Activated CD4-positive, alpha-beta T cell treated with anti-CD3 and anti-CD28 coated beads, Interleukin-2, amount 10 ng/mL, durations not matched to agents 24 days and 14 days (primary cell): ENCODE results near the gene IL16. TPM values are rescaled to one million over a fixed set of nuclear protein-coding genes. Genes with fewer than 3 reads are reported as not detected.

Source experiments
- DNase-seq: peaks from one replicate; pipeline ENCODE4 v3.0.0; 2022
- H3K27ac Mint-ChIP-seq: one replicate; pipeline ENCODE4 v1.8.0; 2022; ENCODE audit warnings: mild to moderate bottlenecking, mixed read lengths
- H3K27me3 Mint-ChIP-seq: one replicate; pipeline ENCODE4 v1.8.0; 2022; ENCODE audit warnings: mixed read lengths
- H3K36me3 Mint-ChIP-seq: one replicate; pipeline ENCODE4 v1.8.0; 2022; ENCODE audit warnings: low read depth, mild to moderate bottlenecking, mixed read lengths
- H3K4me1 Mint-ChIP-seq: one replicate; pipeline ENCODE4 v1.8.0; 2021; ENCODE audit warnings: mixed read lengths
- H3K4me3 Mint-ChIP-seq: one replicate; pipeline ENCODE4 v1.8.0; 2022; ENCODE audit warnings: mild to moderate bottlenecking, moderate library complexity, mixed read lengths
- H3K9me3 Mint-ChIP-seq: one replicate; pipeline ENCODE4 v1.8.0; 2021; ENCODE audit warnings: mixed read lengths
- intact Hi-C: fragments of 100-400 bp; cut with micrococcal nuclease; formaldehyde crosslinking; loops from one replicate; pipeline ENCODE4 v1.15.1; 2023
- total RNA-seq: library from RNA; stranded (reverse); gene quantifications from 2 replicates; pipeline ENCODE4 v1.2.3, GENCODE V29; 2022

IL16 gene
- total RNA-seq, 1 donor from 2014 or later, result 93.2 TPM

- intact Hi-C loops, result loop anchor here (10.0 kb wide), 1 partner anchor 171 kb away; no protein-coding TSS in a partner anchor
Observed at GRCh38 chr15:81163961-81164800, 32.5 kb upstream of the IL16 start.

GRCh38 chr15:81165535-81165934 is 31.1 kb upstream of the IL16 start:
- DNase-seq, result no peak
- peaks cover 44% of the 10 kb centered on the region for H3K4me1 Mint-ChIP-seq
- H3K27me3 Mint-ChIP-seq, result peaks cover 4% of the 10 kb centered on the region
- H3K4me3 Mint-ChIP-seq, result no peak overlapping the region
- intact Hi-C loops, result loop anchor here (10.0 kb wide), 1 partner anchor 169 kb away; no protein-coding TSS in a partner anchor
- H3K9me3 Mint-ChIP-seq, result no peaks in the 10 kb centered on the region
- H3K36me3 Mint-ChIP-seq, result no peaks in the 10 kb centered on the region
- H3K27ac Mint-ChIP-seq, result peak overlapping the region; percentile 40

More at GRCh38 chr15:81163961-81164800, 32.5 kb upstream of the IL16 start:
- no peaks in the 10 kb centered on the region for H3K36me3 Mint-ChIP-seq
- H3K4me1 Mint-ChIP-seq, result peaks cover 46% of the 10 kb centered on the region
- no peak overlapping the region for H3K4me3 Mint-ChIP-seq
- peaks cover 2% of the 10 kb centered on the region for H3K27me3 Mint-ChIP-seq
- no peaks in the 10 kb centered on the region for H3K9me3 Mint-ChIP-seq
- no peak overlapping the region for H3K27ac Mint-ChIP-seq
- no peak for DNase-seq

DNA sequence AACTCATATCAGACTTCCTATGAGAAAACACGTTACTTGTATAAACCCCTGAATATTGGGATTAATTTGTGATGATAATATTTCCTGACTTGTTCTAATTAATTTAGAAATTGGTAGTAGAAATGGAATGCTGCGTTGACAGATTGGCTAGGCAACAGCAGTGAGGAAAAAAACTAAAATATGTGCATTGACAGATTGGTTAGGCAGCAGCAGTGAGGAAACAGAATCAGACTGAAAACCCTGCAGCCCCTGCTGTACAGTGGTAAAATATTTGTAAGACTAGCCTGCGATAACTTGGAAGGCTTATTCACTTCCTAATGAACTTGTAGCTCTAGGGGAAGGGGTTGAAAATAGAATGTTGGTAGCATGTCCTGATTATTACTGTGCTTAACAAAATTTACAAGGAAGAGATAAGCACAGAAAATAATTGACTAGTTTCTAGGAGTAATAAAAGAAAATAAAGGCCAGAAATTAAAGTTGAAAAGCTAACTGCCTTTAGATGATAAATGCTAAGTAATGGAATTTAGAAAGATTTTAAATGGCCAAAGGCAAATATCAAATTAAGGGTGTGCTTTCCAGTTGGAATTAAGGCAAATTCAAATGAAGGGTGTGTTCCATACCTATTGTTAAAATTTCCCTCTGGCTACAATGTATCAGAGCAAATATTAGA is 29.9 kb upstream of the IL16 start:
- no peaks in the 10 kb centered on the region for H3K9me3 Mint-ChIP-seq
- H3K27me3 Mint-ChIP-seq, result peaks cover 13% of the 10 kb centered on the region
- H3K36me3 Mint-ChIP-seq, result no peaks in the 10 kb centered on the region
- no peak for DNase-seq
- intact Hi-C loops, result loop anchor here (10.0 kb wide), 1 partner anchor 168 kb away; no protein-coding TSS in a partner anchor
- no peak overlapping the region for H3K27ac Mint-ChIP-seq
- H3K4me1 Mint-ChIP-seq, result peaks cover 33% of the 10 kb centered on the region
- H3K4me3 Mint-ChIP-seq, result peak overlapping the region; percentile 44

GRCh38 chr15:81168131-81168526 is 28.6 kb upstream of the IL16 start:
- no peaks in the 10 kb centered on the region for H3K9me3 Mint-ChIP-seq

DNA sequence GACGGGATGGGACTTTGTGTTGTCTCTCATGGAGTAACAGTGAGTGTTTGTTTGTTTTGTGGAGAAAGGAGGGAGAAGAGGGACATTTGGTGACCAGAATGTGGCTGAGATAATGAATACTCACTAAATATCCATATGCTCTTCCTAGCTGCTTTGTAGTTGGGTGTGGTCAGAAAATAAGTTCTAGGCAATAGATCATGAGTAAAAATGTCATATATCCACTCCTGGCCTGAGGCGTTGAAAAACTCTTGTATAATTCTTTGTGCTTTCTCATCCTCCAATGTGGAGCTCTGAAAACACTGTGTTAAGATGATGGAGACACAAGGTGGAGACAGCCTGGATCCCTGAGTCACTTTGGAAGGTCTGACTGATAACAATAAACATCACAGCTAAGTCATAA is 28.0 kb upstream of the IL16 start:
- Mint-ChIP-seq H3K4me3 (no peak overlapping the region), H3K36me3 (no peaks in the 10 kb centered on the region), H3K9me3 (no peaks in the 10 kb centered on the region), H3K27me3 (peaks cover 23% of the 10 kb centered on the region), H3K27ac (no peak overlapping the region), H3K4me1 (peaks cover 25% of the 10 kb centered on the region)
- no peak for DNase-seq
- intact Hi-C loops, result loop anchor here (10.0 kb wide), 1 partner anchor 166 kb away; no protein-coding TSS in a partner anchor

More at GRCh38 chr15:81168131-81168526, 28.6 kb upstream of the IL16 start:
- H3K4me1 Mint-ChIP-seq, result peaks cover 25% of the 10 kb centered on the region
- no peak overlapping the region for H3K27ac Mint-ChIP-seq
- no peak overlapping the region for H3K4me3 Mint-ChIP-seq
- H3K36me3 Mint-ChIP-seq, result no peaks in the 10 kb centered on the region
- peaks cover 22% of the 10 kb centered on the region for H3K27me3 Mint-ChIP-seq
- intact Hi-C loops, result loop anchor here (10.0 kb wide), 1 partner anchor 167 kb away; no protein-coding TSS in a partner anchor
- no peak for DNase-seq

GRCh38 chr15:81170511-81170910 is 26.2 kb upstream of the IL16 start:
- H3K36me3 Mint-ChIP-seq, result no peaks in the 10 kb centered on the region
- no peaks in the 10 kb centered on the region for H3K9me3 Mint-ChIP-seq
- no peak overlapping the region for H3K27ac Mint-ChIP-seq
- H3K4me1 Mint-ChIP-seq, result peaks cover 14% of the 10 kb centered on the region
- H3K27me3 Mint-ChIP-seq, result peaks cover 23% of the 10 kb centered on the region
- no peak for DNase-seq
- no peak overlapping the region for H3K4me3 Mint-ChIP-seq
- intact Hi-C loops, result no loop called here

GRCh38 chr15:81171286-81171685 is 25.4 kb upstream of the IL16 start:
- Mint-ChIP-seq H3K4me3 (no peak overlapping the region), H3K27ac (no peak overlapping the region), H3K4me1 (peaks cover 14% of the 10 kb centered on the region), H3K27me3 (peaks cover 23% of the 10 kb centered on the region), H3K9me3 (no peaks in the 10 kb centered on the region), H3K36me3 (no peaks in the 10 kb centered on the region)
- no peak for DNase-seq
- intact Hi-C loops, result no loop called here

- H3K9me3 Mint-ChIP-seq, result no peaks in the 10 kb centered on the region
- no peak overlapping the region for H3K4me3 Mint-ChIP-seq
- no peak for DNase-seq
- H3K4me1 Mint-ChIP-seq, result no peaks in the 10 kb centered on the region
- no peak overlapping the region for H3K27ac Mint-ChIP-seq
- intact Hi-C loops, result no loop called here
- no peaks in the 10 kb centered on the region for H3K36me3 Mint-ChIP-seq
- H3K27me3 Mint-ChIP-seq, result peaks cover 30% of the 10 kb centered on the region
Observed at GRCh38 chr15:81174125-81174791, 22.4 kb upstream of the IL16 start.

DNA sequence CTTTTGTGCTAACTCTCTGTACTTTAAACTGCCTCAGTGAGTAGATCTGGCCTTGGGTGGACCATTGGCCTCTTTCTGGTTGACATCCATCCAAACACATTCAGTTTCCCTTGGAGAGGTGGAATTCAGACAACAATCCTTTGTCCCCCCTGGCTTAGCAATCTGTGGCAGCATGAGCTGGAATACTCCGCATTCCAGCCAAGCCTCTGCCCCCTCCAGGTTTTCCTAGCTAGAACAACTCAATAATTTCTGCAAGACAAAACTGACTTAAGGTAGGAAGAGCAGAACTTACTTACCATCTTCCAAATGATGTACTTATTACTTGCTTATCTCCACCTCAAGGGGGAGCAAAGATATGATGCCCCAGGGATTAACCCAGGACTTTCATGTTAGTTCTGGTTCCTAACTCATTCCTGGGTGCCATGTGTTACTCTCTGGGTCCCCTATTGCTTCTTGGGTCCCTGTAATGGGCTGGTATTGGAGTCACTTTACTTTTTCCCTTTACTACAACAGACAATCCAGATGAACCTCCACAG is 21.8 kb upstream of the IL16 start:
- Mint-ChIP-seq H3K9me3 (no peaks in the 10 kb centered on the region), H3K4me1 (no peaks in the 10 kb centered on the region), H3K36me3 (no peaks in the 10 kb centered on the region), H3K27ac (no peak overlapping the region), H3K27me3 (peaks cover 31% of the 10 kb centered on the region), H3K4me3 (no peak overlapping the region)
- intact Hi-C loops, result no loop called here
- no peak for DNase-seq

GRCh38 chr15:81175496-81175895 is 21.2 kb upstream of the IL16 start:
- Mint-ChIP-seq H3K9me3 (no peaks in the 10 kb centered on the region), H3K27me3 (peaks cover 29% of the 10 kb centered on the region)
- intact Hi-C loops, result no loop called here

DNA sequence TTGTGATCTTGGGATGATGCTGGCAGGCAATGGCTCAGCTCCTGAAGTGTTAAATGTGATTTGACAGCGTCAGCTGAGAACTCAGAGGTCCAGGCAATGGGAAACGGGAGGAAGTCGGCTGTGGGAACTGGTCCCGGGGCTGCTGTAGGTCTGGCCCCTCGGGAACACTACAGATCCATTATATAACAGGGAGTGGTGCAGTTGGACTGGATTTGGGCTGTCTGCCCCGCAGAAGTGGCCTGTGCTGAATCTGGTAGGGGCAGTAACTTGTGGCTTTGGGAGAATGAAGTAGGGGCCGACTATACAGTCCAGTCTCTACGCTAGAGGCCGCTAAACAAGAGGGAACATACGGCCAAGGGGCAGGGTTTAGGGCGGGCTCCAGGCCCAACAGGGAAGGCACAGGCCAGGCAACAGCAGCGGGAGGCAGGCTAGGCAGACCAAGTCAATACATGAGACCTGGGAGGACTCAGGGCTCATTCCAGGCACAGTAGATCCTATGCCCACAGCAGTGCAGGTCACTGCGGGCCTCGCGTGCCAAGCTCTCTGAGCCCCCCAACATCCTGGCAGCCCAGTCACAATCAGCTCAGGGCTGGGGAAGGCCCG is 20.3 kb upstream of the IL16 start:
- Mint-ChIP-seq H3K36me3 (no peaks in the 10 kb centered on the region), H3K9me3 (no peaks in the 10 kb centered on the region), H3K27ac (no peak overlapping the region), H3K27me3 (peaks cover 27% of the 10 kb centered on the region), H3K4me3 (no peak overlapping the region), H3K4me1 (no peaks in the 10 kb centered on the region)
- intact Hi-C loops, result no loop called here
- no peak for DNase-seq

More at GRCh38 chr15:81175496-81175895, 21.2 kb upstream of the IL16 start:
- Mint-ChIP-seq H3K27ac (no peak overlapping the region), H3K4me3 (no peak overlapping the region), H3K36me3 (no peaks in the 10 kb centered on the region), H3K4me1 (no peaks in the 10 kb centered on the region)
- DNase-seq, result no peak

DNA sequence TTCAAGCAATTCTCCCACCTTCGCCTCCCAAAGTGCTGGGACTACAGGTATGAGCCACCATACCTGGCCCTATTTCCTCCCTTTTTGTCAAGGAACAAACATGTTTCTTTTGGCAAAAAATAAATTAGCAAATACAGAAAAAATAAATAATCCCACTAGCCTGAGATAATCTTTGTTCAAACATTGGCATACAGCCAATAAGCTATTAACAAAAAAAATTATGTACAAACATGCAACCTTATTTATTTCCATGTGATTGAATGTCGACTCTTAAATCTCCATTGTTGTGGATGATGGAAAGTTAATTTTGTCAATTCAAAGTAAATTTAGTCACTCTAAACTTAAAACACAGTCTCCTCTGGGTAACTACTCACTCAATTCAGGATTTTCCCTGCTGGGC is 18.3 kb upstream of the IL16 start:
- Mint-ChIP-seq H3K36me3 (no peaks in the 10 kb centered on the region), H3K27me3 (peaks cover 34% of the 10 kb centered on the region), H3K9me3 (no peaks in the 10 kb centered on the region), H3K27ac (no peak overlapping the region), H3K4me1 (peaks cover 3% of the 10 kb centered on the region), H3K4me3 (no peak overlapping the region)
- no peak for DNase-seq
- intact Hi-C loops, result no loop called here

DNA sequence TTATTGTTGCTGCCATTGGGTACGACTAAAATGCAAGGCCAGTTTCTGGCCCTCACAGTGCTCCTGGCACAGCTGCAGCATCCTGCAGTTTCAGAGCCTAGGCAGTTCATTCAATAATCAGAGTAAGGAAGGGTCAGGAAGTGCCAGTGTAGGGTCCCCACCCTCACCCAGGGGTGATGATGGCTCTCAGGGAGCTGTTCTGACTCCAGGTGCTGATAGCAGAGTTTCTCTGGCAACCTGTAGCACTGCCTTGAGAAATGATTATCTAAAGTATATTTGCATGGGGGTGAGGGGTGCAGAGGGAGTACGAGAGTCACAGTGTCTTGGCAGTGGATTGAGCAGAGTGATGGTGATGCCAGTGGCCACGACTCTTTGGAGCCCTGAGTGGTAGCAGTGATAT is 15.5 kb upstream of the IL16 start:
- Mint-ChIP-seq H3K27me3 (peaks cover 40% of the 10 kb centered on the region), H3K27ac (no peak overlapping the region), H3K4me3 (no peak overlapping the region), H3K9me3 (no peaks in the 10 kb centered on the region), H3K36me3 (no peaks in the 10 kb centered on the region), H3K4me1 (peaks cover 8% of the 10 kb centered on the region)
- no peak for DNase-seq
- intact Hi-C loops, result no loop called here
